ENCODE data around the gene LRMDA. TPM values are rescaled to one million over a fixed set of nuclear protein-coding genes. Genes with fewer than 3 reads are reported as not detected.

Gene LRMDA
- total RNA-seq, 1 donor: 32.6 TPM

DNA sequence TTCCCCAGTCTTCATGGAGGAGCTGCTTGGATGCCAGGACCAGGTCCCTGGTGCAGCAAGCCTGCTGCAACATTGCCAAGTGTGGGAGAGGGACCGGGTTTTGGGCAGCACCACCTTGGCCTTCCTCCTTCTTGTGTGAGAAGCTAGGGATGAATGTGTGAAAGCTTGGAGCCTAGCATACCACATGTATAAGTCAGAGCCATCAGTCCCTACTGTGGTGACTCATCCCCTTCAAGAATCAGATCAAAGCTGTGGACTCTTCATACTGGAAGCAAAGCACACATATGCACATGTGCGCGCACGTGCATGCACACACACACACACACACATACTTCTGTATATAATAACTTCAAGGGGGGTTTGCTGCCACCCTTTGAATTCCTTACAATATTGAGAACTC lies 527.8 kb downstream of the LRMDA start:
- no peak for DNase-seq (ENCODE audit: low read depth in 2 of 3, low spot score in 2 of 3)

DNA sequence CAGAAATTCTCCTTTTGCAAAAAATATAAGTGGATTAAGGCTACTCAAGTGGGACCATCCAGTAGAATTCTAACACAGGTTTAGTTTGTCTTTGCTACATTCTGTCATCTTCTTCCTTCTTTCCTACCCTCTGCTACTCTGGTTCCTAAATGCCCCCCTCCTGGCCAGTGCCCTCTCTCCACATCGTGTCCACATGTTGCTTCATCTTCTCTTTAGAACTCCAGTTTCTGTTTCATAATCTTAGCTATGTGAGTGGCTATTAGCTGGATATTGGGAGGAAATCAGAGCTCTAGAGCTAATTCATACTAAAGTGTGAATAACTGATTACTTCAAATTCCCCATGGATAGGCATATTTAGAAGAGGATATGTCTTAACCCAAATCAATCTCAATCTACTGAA lies 528.5 kb downstream of the LRMDA start:
- DNase-seq (ENCODE audit: low read depth in 2 of 3, low spot score in 2 of 3): no peak

DNA sequence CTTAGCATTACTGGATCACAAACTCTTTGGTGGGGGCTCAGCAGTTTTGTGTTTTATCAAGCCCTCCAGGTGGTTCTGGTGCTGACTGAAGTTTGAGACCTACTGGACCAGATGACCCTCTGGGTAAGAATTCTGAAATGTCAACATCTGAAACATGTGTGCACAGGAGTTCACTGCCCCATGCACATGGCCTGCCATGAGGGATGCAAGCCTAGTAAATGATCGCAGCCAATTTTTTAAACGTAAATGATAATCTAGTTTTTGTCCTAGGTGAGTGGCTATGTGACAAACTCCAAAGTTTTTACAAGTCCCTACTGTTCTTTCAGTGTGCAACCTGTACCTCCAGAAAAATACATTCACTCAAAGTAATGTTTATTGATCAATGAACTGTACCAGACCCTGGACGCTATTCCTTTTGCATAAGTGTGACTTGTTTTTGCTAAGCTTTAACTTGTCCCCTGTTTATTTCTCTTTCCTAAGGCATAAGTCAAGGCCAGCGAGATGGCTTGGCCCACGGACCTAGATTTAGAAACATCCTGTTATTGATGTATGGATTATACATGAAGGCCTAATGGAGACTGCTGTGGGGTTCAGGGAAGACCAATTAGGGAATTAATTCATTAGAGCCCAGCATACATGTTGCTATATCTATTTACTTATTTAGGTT lies 531.1 kb downstream of the LRMDA start:
- no peak for DNase-seq (ENCODE audit: low read depth in 2 of 3, low spot score in 2 of 3)

DNA sequence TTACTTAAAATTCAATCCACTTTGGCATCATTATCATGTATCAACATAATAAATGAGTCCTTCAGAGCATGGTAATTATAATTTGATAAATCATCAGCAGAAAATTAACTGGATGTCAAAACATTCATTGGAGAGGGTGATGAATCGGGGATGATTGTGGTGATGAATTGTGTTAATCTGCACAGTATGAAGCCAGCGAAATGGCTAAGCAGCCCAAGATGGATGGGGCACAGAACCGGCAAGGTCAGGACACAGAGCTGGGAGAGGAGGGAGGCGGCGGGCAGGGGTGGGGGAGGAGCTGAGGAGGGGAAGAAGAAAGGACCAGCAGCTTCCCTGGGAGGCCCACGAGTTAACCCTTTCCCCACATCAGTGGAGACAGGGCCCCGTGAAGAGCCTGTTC lies 536.1 kb downstream of the LRMDA start:
- no peak for DNase-seq (ENCODE audit: low read depth in 2 of 3, low spot score in 2 of 3)

DNA sequence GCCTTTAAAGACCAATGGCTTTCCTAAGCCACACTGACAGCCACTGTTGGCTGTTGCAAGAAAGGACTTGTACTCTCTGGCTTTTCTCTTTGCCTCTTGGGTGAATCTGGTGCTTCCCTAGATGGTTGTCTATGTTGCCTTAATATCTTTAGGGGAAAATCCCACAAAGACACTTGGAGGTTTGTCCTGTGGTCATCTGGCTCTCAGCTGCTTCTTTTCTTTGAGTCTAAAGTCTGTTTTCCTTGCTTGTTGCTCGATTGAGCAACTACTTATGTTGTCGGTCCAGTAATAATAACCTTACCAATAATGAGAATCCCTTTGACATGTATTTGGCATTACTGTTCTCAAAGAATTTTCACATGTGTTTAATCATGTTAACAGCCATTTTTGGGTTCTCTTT lies 537.6 kb downstream of the LRMDA start:
- DNase-seq (ENCODE audit: low read depth in 2 of 3, low spot score in 2 of 3): no peak

DNA sequence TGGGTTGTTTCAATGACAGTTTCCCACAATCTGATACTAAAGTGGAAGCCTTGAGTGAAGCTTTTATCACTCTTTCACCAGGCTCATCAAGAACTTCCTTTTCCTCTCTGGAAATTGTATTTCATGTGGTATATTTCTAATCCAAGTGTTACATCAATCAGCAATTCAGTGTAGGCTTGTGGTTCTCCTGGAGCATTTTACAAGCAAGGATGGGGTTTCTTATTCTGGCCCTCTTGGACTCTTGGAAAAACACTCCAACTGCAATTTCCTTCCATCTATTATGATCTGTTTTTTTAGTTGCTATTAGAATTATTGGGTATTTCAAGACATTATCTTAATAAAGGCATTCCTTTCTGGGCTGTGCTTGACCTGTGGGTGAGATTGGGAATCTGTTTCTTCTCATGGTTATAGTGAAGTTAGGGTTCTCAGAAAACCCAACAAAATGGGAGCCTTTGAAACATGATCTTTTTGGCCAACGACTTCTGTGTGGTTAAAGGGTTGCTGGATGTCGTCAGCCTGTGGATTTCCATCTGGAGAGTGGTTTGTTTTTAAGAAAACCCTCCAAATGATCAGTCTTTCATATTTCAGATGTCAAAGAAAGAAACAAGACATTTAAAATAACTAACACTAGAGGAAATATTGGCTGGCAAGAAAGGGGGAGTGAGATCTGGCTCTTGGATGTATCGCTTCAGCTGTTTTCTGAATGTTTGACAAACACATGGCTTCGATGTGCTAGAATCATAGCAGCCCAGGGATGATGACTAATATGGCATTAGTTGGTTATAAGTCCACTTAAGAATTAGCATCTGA lies 540.2 kb downstream of the LRMDA start:
- DNase-seq (ENCODE audit: low read depth in 2 of 3, low spot score in 2 of 3): no peak

DNA sequence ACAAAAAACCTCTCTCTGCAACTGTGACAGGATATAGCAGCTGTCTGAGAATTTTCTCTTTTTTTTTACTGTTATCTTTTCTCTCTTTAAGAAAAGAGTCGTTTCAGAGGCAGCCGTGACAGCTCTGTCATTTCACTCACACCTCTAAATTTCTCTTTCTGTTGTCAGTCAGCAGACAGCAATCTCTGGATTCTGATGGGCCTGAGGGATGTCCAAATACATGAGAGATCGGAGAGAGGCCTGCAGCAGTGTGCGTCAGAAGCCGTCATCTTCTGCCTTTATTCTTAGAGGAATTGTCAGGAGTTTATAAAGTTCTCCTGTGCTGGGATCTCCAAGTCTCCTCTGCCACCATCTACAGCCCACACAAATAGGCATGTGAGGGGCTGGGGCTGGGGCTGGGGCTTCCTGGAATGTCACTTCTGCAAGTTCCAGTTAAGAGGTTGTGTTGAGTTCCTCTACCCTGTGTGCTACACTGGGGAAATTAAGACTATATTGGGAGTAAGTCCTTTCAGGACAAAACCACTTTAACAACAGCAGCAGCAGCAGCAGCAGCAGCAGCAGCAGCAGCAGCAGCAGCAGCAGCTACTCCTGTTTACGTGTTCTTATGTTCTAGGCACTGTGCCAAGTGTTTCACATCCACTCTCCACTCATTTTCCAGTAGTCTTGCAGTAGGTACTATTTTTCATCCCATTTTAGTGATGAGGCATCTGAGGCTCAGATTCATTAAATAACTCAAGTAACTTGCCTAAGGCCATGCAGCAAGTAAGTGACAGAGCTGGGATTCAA lies 541.3 kb downstream of the LRMDA start:
- DNase-seq (ENCODE audit: low read depth in 2 of 3, low spot score in 2 of 3): no peak

DNA sequence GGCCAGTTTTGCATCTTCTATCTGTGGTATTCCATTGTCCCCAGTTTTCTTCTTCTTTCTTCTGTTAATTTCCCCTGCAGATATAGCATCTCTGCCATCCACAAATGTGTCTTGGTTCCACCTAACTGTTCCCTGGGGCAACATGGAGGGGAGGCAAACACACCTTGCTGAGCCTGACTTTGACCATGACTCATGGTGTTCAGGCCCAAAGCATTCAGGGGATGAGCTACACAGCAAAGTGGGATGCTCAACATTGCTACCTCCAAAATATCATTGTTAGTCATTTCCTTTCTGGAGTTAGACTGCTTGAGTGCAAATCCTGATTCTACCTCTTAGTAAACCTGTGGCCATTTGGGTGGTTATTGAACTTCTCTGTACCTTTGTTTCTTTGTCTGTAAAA lies 542.7 kb downstream of the LRMDA start:
- no peak for DNase-seq (ENCODE audit: low read depth in 2 of 3, low spot score in 2 of 3)

DNA sequence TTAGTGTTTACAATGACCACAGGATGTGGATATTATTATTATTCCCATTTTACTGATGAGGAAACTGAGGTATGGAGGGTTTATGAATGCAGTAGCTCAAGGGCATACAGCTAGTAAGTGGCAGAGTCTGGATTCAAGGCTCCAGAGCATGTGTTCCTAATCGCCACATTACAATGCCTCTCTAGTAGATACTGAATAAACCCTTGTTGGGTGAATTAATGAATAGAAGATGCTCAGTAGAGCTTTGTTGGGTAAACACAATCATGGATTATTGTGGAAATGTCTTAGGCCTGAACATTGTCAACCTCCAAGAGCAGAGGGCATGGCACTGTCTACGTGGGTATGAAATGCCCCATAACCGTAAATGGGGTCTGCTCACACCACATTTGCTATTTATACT lies 545.3 kb downstream of the LRMDA start:
- DNase-seq (ENCODE audit: low read depth in 2 of 3, low spot score in 2 of 3): no peak

DNA sequence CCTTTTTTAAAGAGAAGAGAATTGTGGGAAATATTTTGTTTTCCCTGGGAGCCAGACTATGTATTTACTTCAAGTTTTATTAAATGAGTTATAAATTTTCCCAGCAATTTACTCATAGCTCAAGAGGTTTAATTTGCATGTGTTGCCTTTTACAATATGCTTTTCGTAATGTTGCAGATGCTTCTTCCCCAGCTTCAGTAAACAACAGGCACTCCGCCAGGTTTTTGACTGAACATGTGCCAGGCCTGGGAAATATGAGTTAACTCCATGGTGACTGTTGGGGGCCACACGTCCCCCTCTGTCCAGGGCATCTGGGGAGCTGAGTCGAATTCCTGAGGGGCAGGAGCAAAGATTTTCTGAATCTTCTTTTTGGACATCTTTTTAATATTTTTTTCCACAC lies 545.7 kb downstream of the LRMDA start:
- no peak for DNase-seq (ENCODE audit: low read depth in 2 of 3, low spot score in 2 of 3)

DNA sequence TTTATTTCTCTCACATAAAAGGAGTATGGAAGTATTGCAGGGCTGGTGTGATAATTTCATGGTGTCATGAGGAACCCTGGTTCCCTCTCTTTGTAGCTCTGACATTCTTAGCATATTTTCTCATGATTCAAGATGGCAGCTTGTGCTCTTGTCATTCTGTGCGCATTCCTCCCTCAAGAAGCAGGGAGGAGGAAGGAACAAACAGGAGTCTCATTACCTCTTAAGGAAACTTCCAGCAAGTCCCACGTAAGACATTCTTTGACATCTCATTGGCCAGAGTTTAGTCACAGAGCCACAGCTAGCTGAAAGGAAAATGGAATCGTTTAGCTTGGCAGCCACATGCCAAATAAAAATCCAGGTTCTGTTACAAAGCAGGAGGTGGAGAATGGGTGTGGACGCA lies 546.8 kb downstream of the LRMDA start:
- no peak for DNase-seq (ENCODE audit: low read depth in 2 of 3, low spot score in 2 of 3)

DNA sequence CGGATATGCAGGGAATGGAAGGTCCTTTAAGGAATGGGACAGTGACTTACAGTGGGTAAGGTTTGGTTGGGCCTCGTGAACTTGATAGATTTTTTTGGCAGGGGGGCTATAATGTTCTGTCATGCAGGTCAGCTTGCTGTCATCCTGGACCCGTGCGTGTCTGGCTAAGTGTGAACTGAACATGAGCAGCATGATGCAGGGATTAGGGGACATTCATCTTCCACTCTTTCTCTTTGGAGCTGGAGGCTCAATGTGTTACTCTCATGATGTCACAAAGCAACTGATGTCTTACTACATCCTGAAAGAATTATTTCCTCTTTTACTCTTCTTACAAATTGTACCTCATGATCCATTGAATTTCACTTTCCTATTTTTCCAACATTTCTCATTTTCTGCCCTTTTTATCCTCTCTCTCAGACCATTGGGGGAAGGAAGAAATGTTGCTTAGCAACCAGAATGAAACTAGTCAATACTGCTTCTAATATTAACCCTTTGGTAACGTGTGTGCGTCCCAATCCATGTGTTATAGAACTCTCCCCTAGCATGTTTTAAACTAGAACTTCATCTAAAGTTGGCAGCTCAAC lies 549.1 kb downstream of the LRMDA start:
- no peak for DNase-seq (ENCODE audit: low read depth in 2 of 3, low spot score in 2 of 3)

DNA sequence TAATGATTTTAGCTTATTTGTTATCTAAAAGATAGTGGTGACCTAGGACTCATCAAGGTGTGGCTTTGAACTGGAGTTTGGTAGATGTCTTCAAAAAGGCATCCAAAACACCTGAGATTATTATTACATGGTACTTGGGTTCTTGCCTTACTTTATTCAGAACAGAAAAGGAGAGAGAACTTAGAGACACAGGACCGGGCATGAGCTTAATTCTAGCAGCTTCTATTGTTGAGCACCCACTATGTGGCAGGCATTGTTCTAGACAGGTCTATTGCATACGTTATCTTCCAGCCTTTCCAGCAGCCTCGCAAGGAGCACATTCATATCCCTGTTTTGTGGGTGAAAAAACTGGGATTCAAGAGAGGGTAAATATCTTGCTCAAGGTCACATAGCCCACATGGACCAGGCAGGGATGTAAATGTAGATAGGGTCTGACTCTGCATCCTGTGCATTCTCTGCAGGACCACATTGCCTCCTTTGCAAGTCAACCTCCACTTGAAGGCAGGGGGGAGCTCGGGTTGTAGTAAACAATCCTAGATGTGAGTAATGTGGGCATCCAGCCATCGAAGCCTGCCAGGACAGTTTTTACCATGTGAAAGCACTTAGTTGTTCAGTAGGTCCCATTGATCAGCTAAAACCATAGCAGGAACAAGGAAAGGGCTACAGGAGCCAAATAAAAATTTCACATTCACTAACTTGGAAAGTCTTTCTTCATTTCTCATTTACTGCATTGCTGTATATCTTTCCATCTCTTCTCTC lies 551.4 kb downstream of the LRMDA start:
- no peak for DNase-seq (ENCODE audit: low read depth in 2 of 3, low spot score in 2 of 3)

DNA sequence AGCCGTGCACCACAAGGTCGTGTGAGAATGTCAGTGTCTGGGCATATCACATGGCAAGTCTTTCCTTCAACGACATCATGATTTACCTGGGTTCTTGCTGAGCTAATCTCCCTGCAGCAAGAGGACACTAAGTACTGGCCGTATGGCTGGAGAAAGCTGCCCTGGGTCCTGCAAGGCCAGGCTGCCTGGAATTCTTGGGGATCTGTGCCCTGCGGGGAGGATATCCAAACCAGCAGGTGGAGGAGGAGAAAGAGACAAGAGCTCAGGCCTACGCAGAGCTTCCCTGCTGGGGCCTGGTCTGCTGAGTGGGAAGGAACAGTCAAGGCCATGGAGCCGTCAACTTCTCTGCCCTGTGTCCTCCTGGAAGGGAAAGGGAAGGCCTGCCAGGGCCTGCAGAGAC lies 552.6 kb downstream of the LRMDA start:
- DNase-seq (ENCODE audit: low read depth in 2 of 3, low spot score in 2 of 3): no peak

DNA sequence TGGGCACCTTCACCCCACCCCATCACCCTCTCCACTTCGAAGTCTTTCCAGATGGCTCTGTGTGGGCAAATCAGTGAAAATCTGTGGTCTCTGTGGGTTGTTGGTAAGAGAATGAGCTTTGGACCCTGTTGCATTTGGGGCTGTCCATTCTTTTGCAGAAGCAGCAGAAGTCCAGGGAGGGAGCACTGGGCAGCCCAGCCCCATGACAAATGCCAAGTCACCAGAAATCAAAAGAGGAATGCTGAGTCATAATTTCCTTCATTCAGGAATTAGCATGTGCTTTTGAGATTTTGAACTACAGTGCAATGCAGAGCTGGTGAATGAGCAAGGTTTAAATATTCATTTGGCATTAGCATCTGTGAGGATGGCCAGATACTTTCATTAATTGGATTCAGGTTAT lies 556.2 kb downstream of the LRMDA start:
- no peak for DNase-seq (ENCODE audit: low read depth in 2 of 3, low spot score in 2 of 3)

DNA sequence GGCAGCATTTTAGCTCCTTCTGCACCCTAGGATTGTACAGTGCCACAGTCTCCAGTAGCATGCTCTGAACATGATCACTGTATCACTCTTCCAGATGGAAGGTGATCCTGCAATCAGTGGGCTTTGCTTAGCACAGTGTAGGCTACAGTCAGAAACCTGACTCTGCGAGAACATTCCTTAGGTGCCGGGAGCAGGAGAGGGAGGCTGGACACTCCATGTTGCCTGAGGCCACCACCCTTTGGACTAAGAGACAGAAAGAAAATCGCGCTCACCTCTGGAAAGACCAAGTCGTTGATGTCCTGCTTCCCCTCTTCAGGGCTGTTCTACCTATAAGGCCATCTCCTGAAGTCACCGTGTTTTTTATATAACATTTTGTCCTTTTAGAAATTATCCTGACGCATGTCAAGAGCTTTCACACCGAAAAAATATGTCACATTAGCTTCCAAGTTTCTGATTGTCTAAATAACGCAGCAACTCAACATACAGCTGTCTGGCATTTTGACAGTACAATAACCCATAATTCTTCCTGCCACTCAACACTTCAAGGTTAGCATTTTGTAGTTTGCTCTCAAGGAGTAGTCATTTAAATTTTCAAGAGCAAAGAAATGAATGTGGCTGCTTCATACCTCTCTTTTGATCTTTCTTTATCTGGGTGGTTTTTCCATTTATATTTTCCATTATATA lies 563.1 kb downstream of the LRMDA start:
- DNase-seq (ENCODE audit: low read depth in 2 of 3, low spot score in 2 of 3): no peak

DNA sequence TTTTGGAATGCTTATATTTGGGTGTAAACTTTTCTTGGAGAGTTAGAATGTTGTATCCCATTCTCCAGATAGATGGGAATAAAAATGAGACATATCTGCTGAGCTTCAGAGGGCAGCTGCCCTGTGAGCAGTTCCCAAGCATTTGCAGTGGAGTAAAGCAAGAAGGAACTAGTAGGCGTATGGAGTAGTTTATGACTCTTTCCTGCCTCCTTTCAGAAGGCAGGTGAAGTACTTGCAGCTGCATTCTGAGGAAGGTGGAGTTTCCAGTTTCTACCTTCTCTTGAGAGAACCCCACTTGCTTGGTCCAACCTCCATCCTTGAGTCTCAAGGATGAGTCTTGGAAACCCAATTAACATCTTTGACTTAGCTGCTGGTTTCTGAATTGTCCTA lies 563.6 kb downstream of the LRMDA start:
- no peak for DNase-seq (ENCODE audit: low read depth in 2 of 3, low spot score in 2 of 3)

DNA sequence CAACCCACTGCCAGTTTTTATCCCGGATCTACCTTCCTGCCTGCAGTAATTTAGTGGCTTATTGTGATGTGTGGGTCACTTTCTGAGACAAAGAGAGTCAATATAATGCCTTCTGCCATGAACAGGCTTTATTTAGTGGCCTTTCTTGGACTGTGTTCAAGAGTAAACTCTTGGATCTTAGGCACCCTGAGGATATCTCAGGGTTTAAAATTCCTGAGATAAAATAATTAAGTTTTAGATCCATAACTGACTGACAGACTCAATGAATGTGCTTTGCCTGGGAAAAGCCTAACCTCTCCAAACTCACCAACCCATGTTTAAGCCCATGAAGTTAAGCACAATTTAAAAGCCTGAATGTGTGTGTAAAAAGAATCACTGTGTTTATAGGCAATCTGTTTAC lies 564.3 kb downstream of the LRMDA start:
- DNase-seq (ENCODE audit: low read depth in 2 of 3, low spot score in 2 of 3): no peak

DNA sequence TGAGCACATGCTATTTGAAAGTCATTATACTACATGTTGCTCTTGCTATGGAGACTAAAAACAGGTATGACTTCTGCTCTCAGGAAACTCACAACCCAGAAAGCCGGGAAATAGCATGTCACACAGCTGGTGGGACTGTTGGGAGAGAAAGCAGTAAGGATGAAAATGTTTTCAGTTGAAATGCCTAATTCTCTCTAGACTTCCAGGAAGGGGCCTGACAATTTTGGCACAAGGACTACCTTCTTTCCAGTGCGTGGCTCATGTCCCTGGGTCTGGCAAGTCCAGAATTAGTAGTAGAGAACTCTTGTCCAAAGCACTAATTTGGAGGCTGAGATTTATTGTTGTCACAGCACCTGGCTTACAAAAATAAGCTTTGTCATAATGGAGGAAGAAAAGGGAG lies 567.6 kb downstream of the LRMDA start:
- DNase-seq (ENCODE audit: low read depth in 2 of 3, low spot score in 2 of 3): no peak
